GM06990 (cell line): ENCODE data around the gene DOCK9.

Experiments
- DNase-seq: peaks from one replicate; pipeline ENCODE4 v3.0.0-alpha.2; 2011; ENCODE audit not compliant: insufficient read length; ENCODE audit errors: extremely low read depth
- H3K27me3 ChIP-seq: replicated peaks from 2 replicates; pipeline ENCODE4 v1.6.0; 2011; ENCODE audit warnings: low read length; ENCODE audit not compliant: control insufficient read depth, insufficient read depth
- H3K36me3 ChIP-seq: 2 replicates; pipeline ENCODE4 v1.5.1; 2011; ENCODE audit warnings: low read length; ENCODE audit not compliant: control insufficient read depth, insufficient read depth
- H3K4me3 ChIP-seq: replicated peaks from 2 replicates; pipeline ENCODE4 v1.5.1; 2011; ENCODE audit warnings: low read depth, mild to moderate bottlenecking, control low read depth, low read length
- TF ChIP-seq, protein P1 (sequence below): IDR thresholded peaks from 2 replicates; pipeline ENCODE4 v1.5.1; 2011; ENCODE audit warnings: low read length, control low read depth, mild to moderate bottlenecking, inconsistent platforms; ENCODE audit not compliant: insufficient read depth, poor library complexity, severe bottlenecking

The DOCK9 gene

DNA sequence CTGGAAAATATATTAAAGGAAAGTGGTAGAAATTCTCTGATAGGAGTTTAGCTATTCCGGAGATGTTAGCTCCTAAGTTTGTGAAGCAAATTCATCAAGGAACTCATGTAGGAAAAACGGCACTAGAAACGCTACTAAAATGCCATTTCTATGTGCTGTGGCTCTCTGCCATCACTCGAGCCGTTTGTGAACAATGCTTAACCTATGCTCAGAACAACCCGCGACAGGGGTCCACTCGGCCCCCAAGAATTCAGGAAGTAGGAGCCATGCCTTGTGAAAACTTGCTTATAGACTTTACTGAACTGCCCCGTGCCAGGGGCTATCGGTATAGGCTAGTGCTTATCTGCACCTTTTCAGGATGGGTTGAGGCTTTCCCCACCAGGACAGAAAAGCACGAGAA, 211.2 kb downstream of the DOCK9 start:
- Histone ChIP-seq H3K36me3 (no peaks in the 10 kb centered on the region), H3K4me3 (no peak overlapping the region), H3K27me3 (no peaks in the 10 kb centered on the region; the same call in 1 of the 2 replicates)
- TF ChIP-seq, protein P1, sequence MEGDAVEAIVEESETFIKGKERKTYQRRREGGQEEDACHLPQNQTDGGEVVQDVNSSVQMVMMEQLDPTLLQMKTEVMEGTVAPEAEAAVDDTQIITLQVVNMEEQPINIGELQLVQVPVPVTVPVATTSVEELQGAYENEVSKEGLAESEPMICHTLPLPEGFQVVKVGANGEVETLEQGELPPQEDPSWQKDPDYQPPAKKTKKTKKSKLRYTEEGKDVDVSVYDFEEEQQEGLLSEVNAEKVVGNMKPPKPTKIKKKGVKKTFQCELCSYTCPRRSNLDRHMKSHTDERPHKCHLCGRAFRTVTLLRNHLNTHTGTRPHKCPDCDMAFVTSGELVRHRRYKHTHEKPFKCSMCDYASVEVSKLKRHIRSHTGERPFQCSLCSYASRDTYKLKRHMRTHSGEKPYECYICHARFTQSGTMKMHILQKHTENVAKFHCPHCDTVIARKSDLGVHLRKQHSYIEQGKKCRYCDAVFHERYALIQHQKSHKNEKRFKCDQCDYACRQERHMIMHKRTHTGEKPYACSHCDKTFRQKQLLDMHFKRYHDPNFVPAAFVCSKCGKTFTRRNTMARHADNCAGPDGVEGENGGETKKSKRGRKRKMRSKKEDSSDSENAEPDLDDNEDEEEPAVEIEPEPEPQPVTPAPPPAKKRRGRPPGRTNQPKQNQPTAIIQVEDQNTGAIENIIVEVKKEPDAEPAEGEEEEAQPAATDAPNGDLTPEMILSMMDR, result no peak
- no peak for DNase-seq

DNA sequence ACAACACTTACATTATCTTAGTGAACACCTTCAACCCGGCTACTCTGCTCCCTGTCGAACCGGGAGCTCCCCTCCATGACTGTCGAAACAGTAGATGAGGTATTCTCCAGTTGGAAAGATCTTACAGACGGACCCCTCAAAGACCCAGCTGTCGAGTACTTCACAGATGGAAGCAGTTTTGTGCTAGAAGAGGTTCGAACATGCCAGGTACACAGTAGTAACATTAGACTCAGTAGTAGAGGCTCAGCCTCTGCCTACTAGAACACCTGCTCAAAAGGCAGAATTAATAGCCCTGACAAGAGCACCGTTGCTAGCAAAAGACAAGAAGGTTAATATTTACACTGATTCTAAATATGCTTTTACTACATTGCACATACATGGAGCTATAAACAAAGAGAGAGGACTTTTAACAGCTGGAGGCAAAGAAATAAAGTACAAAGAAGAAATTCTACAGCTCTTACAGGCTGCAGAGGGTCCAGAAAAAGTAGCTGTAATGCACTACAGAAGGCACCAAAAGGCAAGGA, 211.8 kb downstream of the DOCK9 start:
- no peaks in the 10 kb centered on the region for H3K36me3 ChIP-seq
- DNase-seq, result no peak
- H3K4me3 ChIP-seq, result no peak overlapping the region
- TF ChIP-seq, protein P1, result no peak
- H3K27me3 ChIP-seq, result no peaks in the 10 kb centered on the region; the same call in 1 of the 2 replicates

DNA sequence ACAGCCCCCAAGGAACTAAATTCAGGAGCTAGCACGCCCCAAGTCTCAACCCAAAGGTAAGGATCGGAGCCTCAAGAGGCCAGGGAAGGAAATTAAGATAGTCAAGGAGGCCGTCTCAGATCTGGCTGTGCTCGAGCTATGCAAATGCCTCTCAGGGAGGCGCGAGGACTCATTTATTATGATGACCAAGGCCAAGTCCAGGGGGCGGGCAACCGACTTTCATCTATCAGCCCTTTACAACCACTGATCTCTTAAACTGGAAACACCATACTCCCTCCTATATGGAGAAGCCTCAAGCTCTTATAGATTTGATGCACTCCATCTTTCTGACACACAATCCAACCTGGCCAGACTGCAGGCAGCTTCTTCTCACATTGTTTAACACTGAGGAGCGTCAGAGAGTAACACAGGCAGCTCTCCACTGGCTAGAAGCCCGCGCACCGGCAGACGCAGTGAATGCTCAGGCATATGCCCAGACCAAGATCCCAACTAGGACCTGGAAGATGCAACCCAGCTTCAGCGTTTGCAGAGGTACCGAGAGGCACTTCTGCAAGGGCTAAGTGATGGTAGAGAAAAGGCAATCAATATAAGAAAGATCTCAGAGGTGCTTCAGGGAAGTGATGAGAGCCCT, 215.8 kb downstream of the DOCK9 start:
- Histone ChIP-seq H3K27me3 (no peaks in the 10 kb centered on the region; the same call in 1 of the 2 replicates), H3K4me3 (peak overlapping the region; percentile 22; the same call in 1 of the 2 replicates), H3K36me3 (no peaks in the 10 kb centered on the region)
- no peak for DNase-seq
- TF ChIP-seq, protein P1, result no peak

DNA sequence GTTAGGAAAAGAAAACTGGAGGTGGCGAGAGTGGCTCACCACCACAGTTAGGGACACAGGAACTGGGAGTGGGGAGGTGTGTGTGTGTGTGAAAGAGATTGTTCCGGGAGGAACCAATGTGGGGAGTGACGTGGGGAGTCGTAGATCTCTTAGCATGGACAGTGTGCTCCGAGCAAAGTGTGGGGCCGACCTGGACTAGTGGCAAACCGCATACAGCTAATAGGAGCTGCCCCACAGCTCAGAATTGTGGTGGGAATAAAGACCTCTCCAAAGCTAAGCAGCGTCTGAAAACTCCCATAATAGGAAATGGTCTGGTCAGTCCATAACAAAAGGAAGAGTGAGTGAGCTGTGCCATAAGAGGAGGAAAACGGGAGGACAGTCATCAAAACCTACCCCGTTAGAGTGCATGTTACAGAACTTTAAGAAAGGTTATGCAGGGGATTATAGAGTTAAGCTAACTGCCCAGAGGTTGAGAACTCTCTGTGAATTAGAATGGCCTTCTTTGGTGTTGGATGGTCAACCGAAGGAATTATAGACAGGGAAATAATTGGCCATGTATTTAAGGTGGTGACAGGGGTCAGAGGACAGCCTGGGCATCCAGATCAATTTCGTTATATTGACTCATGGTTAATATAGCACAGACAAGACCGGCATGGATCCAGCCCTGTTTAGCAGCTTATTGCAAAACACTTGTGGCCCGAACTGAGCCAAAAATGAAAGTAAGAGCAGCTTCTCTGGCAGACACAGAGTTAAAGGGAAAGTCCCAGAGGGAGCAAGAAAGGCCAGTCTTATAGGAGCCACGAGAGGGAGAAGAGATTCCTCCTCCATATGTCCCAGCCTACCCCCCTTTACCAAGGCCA, 216.5 kb downstream of the DOCK9 start:
- Histone ChIP-seq H3K4me3 (peak overlapping the region; percentile 22; the same call in 1 of the 2 replicates), H3K36me3 (no peaks in the 10 kb centered on the region), H3K27me3 (no peaks in the 10 kb centered on the region; the same call in 1 of the 2 replicates)
- no peak for DNase-seq
- TF ChIP-seq, protein P1, result no peak

DNA sequence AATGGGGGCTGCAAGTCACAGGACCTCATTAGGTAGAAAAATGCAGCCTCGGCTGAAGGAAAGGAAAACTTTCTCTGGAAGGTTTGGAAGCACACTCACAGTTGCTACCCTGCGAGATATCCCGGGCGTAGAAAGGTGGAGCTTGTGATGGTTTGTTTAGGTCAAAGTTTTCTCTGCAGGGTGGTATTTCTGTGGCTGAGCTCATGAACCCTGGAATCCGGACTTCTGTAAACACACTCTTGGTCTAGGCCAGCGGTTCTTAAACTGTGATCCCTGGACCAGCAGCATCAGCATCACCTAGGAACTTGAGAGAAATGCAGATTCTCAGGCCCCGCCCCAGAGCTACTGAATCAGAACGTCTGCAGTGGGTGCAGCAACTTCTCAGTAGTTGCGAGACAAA, 222.1 kb downstream of the DOCK9 start:
- TF ChIP-seq, protein P1, result no peak
- Histone ChIP-seq H3K27me3 (no peaks in the 10 kb centered on the region), H3K4me3 (no peak overlapping the region), H3K36me3 (no peaks in the 10 kb centered on the region)
- no peak for DNase-seq
